Activated T-helper 17 cell treated with anti-CD3 and anti-CD28 coated beads, Interleukin-2, amount 50 U/mL, for 72 hours (primary cell): ENCODE results near the gene EXOSC3. TPM values are rescaled to one million over a fixed set of nuclear protein-coding genes. Genes with fewer than 3 reads are reported as not detected.

Experiments
- ATAC-seq: fragments of 150-1000 bp; cut with Tn5 transposase; replicated peaks from 2 replicates; pipeline ENCODE4 v1.10.0; 2021; ENCODE audit warnings: mild to moderate bottlenecking, moderate library complexity
- H3K27ac Mint-ChIP-seq: one replicate; pipeline ENCODE4 v1.8.0; 2022; ENCODE audit warnings: mixed read lengths
- H3K27me3 Mint-ChIP-seq: one replicate; pipeline ENCODE4 v1.8.0; 2022; ENCODE audit warnings: mixed read lengths
- H3K36me3 Mint-ChIP-seq: one replicate; pipeline ENCODE4 v1.8.0; 2022; ENCODE audit warnings: low read depth, mild to moderate bottlenecking, mixed read lengths
- H3K4me1 Mint-ChIP-seq: one replicate; pipeline ENCODE4 v1.8.0; 2022; ENCODE audit warnings: mixed read lengths
- H3K4me3 Mint-ChIP-seq: one replicate; pipeline ENCODE4 v1.8.0; 2022; ENCODE audit warnings: mild to moderate bottlenecking, mixed read lengths
- H3K9me3 Mint-ChIP-seq: one replicate; pipeline ENCODE4 v1.8.0; 2022; ENCODE audit warnings: mixed read lengths
- total RNA-seq, 2 donors: library from RNA; stranded (reverse); gene quantifications; one replicate each; pipeline ENCODE4 v1.2.3, GENCODE V29; 2022

Gene EXOSC3
- total RNA-seq, 2 donors from 2014 or later, result 57.9 to 98.4 TPM

- Mint-ChIP-seq H3K36me3 (no peaks in the 10 kb centered on the region), H3K27me3 (peaks cover 4% of the 10 kb centered on the region), H3K4me3 (no peak overlapping the region), H3K4me1 (no peaks in the 10 kb centered on the region), H3K27ac (no peak overlapping the region), H3K9me3 (no peaks in the 10 kb centered on the region)
- no peak for ATAC-seq
Measured at GRCh38 chr9:37732086-37732741, 52.6 kb downstream of the EXOSC3 start.

DNA sequence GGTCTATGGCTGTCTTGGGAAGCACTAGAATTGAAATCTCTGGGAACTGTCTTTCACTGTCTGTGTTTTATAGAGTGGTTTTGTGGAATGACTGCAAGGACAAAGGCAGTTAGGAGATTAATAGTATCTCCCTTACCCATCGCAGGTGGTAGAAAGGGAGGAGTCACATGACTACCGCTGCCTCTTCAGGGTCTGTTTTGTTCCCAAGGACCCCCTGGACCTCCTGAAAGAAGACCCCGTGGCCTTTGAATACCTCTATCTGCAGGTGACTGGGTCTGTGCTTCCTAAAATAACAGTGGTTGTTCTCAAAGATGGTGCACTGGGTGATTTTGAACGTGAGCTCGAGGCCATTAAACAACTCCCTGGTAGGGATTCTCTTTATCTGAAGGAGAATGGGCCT is 54.0 kb downstream of the EXOSC3 start:
- no peaks in the 10 kb centered on the region for H3K36me3 Mint-ChIP-seq
- ATAC-seq, result no peak
- no peak overlapping the region for H3K4me3 Mint-ChIP-seq
- H3K27me3 Mint-ChIP-seq, result peaks cover 9% of the 10 kb centered on the region
- no peaks in the 10 kb centered on the region for H3K4me1 Mint-ChIP-seq
- no peak overlapping the region for H3K27ac Mint-ChIP-seq
- no peaks in the 10 kb centered on the region for H3K9me3 Mint-ChIP-seq

GRCh38 chr9:37730256-37730655 is 54.6 kb downstream of the EXOSC3 start:
- Mint-ChIP-seq H3K9me3 (no peaks in the 10 kb centered on the region), H3K27ac (no peak overlapping the region), H3K4me3 (no peak overlapping the region), H3K4me1 (no peaks in the 10 kb centered on the region), H3K27me3 (peaks cover 9% of the 10 kb centered on the region), H3K36me3 (no peaks in the 10 kb centered on the region)
- no peak for ATAC-seq

Other genes starting within 250 kb of the EXOSC3 start
- 1 to 10 TPM; 3.6 to 4.8 TPM for gene FBXO10, start 208.7 kb downstream of the EXOSC3 start, total RNA-seq
- 100 to 1,000 TPM in 1 of 2 donors, 10 to 100 TPM in 1; 77.7 to 158 TPM for gene TOMM5, start 192.5 kb downstream of the EXOSC3 start, total RNA-seq
- not detected for gene FRMPD1, start 134.1 kb downstream of the EXOSC3 start, total RNA-seq
- gene TRMT10B, start 31.3 kb downstream of the EXOSC3 start, total RNA-seq, result 10 to 100 TPM in 1 of 2 donors, 1 to 10 TPM in 1; 9.9 to 13.1 TPM
- gene DCAF10, start 15.7 kb upstream of the EXOSC3 start, total RNA-seq, result 10 to 100 TPM in 1 of 2 donors, 1 to 10 TPM in 1; 9.7 to 12.0 TPM
- 10 to 100 TPM; 20.4 to 34.7 TPM for gene SLC25A51, start 119.1 kb upstream of the EXOSC3 start, total RNA-seq